GM18907 (cell line): ENCODE results near the gene TTF2.

ENCODE experiments used
- ATAC-seq: cut with Tn5 transposase; IDR thresholded peaks from one replicate; pipeline ENCODE4 v1.9.1; 2021; ENCODE audit warnings: mild to moderate bottlenecking, moderate library complexity; ENCODE audit not compliant: unreplicated experiment

The TTF2 gene

DNA sequence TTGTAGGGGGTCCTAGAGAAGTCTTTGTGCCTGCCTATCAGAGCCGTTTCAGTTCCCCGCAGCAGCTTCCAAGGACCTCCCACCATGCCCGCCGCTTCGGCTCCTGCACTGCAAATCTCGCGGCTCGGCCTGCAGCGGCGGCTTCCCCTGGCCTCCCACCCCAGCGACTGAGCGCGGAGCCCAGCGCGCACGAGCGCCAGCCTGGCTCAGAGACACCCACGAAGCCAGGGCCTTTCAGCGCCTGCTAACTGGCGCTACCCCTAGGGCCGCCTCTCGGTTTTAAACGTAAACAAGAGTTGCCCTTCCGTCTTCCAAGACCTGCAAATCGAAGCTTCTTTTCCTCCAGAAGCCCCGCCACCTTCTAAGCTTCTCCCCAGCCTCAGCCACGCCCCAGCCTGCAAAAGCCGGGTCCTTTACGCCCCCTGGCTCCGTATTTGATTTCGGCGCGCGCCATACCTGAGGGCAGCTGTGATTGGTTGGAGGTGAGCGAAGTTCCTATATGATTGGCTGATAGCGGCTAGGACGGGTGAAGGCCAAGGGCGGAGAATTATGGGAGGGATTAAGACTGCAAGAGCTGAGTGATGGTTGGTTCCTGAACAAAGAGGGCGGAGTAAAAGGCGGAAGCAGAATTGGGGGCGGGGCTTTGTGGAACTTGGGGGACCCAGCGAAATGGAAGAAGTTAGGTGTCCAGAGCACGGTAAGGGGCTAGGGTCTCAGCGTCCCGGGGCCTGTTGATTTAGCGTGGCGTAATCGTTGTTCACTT is at the start of gene TTF2:
Gene TTF2 (plus strand): TSS at position 649 of the 763 bp plus-strand sequence. CDS start 21 bp downstream, at position 670.
- peak; percentile 93 for ATAC-seq

DNA sequence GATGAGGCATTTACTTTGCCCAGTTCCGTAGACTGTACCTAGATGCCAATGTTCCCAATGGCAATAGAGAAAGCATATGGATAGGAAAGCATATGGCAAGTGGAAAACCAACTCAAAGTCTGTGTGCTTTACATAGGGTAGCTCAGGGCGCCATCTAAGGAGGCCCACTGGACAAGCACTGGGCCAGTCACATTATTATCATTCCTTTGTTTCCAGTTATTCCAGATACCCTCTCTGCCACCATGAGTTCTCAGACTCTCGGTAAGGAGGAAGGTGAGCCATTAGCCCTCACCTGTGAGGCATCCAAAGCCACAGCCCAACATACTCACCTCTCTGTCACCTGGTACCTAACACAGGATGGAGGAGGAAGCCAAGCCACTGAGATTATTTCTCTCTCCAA is 48.8 kb upstream of the TTF2 start:
- ATAC-seq: no peak

DNA sequence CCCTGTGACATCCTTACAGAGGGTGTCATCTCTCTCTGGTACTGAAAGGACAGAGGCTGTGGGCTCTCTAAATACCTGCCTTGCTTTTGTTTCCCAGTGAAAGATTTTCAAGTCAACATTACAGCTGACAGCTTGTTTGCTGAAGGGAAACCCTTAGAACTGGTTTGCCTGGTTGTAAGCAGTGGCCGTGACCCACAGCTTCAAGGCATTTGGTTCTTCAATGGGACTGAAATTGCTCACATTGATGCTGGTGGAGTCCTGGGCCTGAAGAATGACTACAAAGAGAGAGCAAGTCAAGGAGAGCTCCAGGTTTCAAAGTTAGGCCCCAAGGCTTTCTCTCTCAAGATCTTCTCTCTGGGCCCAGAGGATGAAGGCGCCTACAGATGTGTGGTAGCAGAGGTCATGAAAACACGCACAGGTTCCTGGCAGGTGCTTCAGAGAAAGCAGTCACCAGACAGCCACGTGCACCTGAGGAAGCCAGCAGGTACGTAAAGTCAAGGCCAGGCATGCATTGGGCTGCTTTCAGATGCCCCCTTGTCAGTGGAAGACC is 46.7 kb upstream of the TTF2 start:
- ATAC-seq: no peak

DNA sequence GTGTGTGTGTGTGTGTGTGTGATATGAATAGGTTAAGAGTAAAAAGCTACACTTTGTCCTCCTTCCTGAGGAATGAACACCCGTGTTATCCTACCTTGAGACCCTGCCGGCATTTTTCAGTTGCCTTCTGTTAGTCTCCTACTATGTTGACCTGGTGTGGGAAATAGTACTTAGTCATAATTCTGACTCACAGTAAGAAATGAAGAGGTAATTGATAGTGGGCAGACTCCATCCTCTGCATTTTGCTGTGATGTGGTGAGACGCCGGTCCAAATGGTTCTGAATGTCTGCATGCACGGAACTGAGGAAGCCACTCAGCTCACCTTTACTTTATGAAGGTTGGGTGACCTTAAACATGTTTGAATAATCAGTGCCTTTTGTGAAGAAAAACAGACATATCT is 45.9 kb upstream of the TTF2 start:
- no peak for ATAC-seq

DNA sequence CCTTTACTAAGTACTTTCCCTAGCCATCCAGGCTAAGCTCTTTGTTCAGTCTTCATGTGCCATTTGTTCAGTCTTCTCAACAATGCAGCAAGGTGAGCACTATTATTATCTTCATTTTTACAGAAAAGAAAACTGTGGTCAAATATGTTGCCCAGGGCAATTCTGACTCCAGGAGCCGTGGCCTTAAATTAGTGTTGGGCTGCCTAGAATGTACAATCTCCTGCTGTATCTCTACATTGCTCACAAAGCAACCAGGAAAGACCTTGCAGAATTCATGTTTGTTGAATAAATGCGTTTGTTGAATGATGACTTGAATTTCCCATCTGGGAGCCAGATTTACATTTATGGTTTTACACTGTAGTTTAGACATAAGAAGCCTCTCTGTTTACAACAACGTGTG is 44.4 kb upstream of the TTF2 start:
- no peak for ATAC-seq

DNA sequence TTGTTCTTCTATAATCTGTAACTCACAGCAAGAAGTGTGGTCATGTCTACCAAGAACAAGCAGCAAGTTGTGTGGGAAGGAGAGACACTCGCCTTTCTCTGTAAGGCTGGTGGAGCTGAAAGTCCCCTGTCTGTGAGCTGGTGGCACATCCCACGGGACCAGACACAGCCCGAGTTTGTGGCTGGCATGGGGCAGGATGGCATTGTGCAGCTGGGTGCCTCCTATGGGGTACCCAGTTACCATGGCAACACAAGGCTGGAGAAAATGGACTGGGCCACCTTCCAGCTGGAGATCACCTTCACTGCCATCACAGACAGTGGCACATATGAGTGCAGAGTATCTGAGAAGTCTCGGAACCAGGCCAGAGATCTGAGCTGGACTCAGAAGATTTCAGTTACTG is 43.1 kb upstream of the TTF2 start:
- ATAC-seq: no peak

DNA sequence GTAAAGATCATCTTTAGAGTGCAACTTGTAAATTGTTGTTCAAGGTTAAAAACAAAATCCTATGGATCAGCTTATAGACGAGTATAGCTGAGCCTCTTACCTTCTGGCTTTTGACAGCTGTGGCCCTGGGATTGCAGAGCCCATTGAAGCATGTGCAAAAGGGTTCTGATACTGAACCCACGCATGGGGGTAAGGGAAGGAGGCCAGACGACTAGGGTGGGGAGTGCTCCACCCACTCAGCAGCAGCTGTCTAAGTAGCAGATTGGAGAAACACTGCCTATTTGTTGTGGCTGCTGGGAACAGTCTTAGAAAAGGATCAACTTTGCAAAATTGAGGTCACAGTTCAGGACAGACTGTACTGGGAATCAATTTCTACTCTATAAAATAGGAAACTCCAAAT is 42.5 kb upstream of the TTF2 start:
- ATAC-seq: no peak

DNA sequence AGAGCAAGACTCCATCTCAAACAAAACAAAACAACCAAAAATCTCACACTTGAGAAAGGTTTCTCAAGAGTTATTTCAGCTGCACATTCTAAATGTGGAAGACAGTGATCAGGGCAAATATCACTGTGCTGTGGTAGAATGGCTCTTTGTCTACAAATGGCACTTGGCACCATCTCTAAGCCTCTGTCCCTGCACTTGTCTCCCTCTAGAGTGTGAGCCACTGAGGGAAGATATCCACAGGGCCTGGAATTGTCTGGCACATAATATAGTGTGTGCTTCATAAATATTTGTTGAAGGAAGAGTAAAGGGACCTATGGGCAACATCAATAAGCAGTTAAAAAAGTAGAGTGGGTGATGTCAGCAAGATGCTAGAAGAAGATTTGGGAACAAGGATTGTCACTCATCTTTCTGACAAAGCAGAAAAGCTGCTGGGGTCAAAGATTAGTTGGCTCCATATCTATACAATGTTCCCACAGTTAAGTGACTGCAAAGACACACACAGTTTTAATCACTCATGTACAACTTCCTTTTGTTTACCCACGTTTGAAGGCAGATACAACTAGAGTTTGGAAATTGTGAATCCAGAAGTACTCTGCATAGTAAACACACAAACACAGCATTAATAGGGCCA is 39.5 kb upstream of the TTF2 start:
- no peak for ATAC-seq

DNA sequence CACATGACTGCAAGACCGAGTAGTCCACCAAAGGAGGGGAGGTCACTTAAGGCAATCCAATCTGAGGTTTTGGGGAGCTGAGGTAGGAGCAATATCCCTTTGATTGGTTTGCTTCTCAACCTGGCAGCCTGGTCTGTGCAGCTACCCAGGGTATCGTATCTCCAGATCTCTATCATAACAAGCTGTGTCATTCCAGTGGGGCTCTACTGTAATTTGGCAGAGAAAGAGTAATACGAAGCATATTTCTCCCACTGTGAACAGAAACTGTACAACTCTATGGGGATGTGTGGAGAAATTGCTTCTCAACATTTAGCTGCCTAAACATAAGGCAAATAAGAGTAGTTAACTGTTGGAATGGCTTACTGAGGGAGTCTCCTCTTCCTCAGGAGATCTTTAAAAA is 38.0 kb upstream of the TTF2 start:
- no peak for ATAC-seq

DNA sequence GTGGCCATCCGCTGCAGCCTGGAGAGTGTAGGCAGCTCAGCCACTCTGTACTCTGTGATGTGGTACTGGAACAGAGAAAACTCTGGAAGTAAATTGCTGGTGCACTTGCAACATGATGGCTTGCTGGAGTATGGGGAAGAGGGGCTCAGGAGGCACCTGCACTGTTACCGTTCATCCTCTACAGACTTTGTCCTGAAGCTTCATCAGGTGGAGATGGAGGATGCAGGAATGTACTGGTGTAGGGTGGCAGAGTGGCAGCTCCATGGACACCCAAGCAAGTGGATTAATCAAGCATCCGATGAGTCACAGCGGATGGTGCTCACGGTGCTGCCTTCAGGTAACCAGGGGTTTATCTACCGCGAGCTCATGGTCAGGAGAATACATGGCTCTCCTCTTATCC is 34.6 kb upstream of the TTF2 start:
- no peak for ATAC-seq

DNA sequence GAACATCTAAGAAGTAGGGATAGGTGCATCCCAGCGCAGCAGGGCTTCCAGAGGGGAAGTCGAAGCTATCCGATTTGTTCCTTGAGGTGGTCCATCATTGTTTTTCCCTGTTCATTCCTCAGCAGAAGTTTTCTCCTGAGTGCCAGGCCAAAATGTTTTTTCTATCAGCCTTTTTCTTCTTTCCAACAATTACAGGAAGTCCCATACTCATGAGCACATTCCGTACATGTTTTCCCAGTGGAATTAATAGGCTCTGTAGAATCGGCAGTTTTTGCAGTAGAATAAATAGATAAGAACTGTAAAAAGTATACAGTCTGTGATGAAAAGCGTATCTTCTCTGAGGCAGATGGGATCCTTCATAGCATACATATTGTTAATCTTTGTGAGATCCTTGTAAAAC is 33.8 kb upstream of the TTF2 start:
- no peak for ATAC-seq

DNA sequence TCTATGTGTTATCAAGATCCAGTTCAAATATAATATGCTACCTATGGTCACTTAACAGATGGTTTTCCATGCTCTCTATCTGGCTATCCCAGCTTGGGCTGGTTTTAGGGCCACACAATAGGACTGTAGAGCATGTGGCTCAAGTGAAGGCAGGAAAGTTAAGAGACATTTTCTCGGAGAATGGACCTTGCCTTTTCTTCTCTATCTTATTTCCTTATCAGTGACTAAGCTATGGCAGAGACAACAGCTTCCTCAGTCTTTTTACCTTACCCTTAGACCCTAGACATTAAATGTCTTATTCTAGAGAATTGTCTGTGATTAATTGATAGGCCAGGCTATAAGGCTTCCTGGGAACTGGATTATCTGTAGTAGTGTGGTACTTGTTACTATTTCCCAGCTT is 30.4 kb upstream of the TTF2 start:
- no peak for ATAC-seq

DNA sequence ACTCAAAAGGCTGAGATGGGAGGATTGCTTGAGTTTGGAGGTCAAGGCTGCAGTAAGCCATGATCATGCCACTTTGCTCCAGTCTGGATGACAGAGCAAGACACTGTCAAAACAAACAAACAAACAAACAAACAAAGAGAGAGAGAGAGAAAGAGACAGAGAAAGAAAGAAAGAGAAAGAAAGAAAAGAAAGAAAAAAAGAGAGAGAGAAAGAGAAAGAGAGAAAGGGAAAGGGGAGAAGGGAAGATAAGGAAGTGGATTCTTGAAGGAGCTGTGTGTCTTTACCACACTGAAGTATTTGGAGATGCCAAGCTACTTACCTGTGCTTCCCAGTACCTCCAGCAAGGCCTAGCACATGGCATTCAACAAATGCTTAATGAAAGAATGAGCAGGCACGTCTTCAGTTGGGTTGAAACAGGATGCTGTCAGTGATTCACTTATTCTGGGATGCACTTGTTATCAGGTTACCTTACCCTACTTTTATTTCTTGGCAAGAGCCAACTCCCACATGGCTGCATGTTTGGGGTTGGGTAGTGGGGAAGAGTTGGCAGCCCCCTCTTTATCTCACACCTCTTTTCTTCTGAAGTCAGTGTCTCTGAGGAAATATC is 29.8 kb upstream of the TTF2 start:
- ATAC-seq: no peak

DNA sequence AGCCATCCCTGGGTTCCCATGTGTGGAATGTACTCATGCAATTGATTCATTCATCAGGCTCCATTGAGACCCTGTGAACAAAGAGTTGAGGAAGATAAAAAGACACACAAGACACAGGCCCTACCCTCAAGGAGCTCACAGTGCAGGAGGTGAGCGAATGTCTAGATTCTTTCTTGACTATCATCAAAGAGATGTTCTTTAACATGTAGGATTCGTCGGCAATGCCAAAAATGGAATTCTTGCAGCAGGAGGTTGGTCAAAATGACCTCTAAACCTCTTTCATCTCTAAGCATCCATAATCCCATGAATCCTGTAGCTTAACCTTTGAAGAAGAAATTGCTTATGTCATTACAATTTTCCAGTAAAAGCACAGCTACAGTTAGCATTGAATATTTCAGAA is 27.9 kb upstream of the TTF2 start:
- ATAC-seq: no peak

DNA sequence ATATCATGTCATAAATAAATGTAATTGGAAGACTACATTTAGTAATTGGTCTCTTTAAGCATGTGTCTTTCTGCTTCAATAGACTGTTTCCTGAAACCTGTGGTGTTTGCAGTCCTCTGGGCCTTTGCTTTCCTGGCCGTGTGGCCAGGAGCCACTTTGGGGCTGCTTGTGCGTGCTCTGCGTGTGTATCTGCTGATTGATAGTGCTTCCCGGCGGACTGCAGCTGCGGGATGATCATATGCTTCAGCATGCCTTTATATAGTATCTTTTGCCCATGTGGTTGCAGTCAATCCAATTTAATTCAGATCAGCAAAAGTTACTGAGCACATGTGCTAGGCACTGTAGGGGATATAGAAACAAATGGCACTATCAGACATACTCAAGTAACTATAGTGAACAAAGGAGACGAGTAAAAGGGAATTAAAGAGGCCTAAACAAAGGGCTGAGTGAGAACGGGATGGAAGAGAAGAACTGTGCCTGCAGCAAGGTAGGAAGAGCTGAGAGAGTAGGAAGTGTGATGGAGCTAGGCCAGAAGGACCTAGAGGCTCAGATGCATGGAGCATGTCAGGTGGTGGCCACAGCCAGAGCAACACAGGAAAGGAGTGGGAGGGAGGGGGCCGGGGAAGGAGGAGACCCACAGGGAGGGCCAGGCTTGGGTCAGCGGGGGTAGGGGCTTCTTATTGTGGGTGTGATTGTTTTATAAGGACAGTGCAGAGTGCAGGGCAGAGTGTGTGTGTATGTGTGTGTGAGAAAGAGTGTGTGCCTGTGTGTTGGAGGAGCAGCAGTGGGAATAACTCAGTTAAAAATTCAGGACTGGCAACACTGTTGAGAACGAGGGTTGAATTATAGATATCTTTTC is 27.2 kb upstream of the TTF2 start:
- ATAC-seq: no peak

DNA sequence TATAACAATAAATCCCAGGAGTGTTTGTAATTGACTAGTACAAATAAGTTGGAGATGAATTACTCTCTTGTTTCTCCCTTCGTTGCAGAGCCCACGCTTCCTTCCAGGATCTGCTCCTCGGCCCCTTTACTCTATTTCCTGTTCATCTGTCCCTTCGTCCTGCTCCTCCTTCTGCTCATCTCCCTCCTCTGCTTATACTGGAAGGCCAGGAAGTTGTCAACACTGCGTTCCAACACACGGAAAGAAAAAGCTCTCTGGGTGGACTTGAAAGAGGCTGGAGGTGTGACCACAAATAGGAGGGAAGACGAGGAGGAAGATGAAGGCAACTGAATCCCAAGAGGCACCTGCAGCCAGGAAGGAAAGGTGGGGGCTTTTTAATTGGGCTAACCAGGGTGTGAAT is 26.4 kb upstream of the TTF2 start:
- ATAC-seq: no peak

DNA sequence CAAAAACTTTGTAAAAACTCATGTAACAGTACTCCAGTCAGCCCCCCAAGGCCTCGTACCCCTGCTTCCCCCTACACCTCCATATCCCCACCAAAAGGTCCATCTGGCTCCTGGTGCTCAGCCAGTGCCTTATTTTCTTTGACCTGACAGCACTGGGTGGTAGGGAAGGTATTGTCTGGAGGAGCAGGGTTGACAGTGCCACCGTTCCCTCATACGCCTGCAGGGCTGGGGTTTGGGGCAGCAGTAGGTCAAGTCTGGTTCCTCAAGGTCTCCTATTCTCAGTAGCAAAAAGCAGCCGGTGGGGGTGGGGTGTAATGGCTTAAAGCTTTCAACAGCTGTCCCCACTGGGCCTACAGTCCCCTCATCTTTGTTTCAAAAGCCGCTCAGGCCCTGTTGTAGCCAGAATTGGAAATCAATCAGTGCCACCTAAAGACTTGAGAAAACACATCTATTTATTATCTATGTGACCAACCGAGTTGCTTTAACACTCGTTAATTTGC is 25.3 kb upstream of the TTF2 start:
- no peak for ATAC-seq

DNA sequence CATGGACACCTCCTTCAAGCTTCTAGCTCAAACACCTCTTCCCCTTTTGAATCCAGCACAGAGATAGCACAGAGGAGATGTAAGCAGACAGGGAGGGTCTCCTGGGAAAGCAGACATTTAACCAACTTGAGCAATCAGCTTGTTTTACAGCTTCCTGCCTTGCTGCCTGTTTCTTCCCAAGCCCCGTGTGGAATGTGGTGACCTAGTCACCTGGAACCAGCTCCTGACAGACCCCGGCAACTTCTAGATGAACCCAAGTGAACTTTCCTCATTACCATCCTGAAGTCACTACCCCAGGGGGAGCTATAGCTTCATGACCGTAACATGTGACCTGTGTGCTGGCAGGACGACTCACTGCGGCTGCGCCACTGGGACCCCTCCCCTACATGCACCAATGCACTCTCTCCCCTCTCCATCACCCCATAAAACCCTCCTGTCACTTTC is 24.1 kb upstream of the TTF2 start:
- ATAC-seq: no peak

DNA sequence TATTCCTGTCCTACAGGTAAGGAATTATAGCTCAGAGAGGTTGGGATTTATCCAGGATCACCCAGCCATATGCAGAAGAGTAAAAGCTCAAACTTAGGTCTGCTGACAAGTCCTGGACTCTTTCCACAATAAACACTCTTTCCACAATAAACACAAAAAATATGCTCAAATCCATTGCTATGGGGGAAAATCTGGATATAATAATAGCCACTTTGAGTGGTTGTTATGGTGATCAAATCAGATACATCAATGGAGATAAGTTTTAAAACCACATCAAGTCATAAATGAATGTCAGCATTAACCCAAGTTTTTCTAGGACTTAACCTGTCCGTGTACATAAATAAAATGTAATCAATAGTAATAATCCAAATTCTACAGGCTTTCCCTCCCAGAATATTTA is 22.3 kb upstream of the TTF2 start:
- ATAC-seq: no peak

DNA sequence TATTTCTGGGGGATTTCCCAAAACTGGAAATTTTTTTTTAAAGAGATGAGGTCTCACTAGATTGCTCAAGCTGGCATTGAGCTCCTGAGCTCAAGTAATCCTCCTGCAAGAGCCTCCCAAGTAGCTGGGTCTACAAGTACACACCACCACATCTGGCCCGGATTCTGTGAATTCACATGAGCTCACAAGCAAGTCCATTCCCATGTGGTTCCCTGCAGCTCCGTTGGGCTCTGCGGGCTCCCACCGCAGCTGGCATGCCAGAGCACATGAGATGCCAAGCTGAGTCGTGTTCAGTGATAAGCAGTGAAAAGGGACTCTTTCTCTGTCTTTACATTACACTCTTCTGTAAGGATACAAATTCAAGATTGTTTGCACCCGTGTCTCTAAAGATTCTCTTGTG is 21.9 kb upstream of the TTF2 start:
- no peak for ATAC-seq

DNA sequence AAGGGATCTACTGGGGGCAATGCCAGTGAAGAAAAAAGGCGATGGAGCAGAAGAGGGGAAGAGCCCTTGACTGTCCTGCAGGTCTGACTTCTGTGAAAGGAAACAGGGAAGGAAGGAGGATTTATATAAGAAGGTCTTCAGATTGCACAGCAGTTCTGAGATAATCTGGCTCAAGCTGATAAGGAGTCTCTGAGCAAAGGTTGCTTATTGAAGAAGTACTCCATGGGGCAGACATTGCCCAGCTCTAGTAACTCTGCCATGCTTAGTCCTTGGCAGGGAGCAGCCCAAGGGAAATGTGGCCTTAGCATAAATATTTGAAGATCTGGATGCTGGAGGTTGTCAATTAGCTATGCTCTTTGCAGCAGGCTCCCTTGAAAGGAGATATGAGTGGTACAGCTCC is 15.9 kb upstream of the TTF2 start:
- ATAC-seq: no peak
